B cell (primary cell): Measurements from ENCODE around the gene TBRG1. TPM values are rescaled to one million over a fixed set of nuclear protein-coding genes. Genes with fewer than 3 reads are reported as not detected.

Experiments used
- ATAC-seq: fragments of 200-7000 bp; cut with Tn5 transposase; one replicate; pipeline ENCODE4 v1.10.0; 2021; ENCODE audit warnings: low read depth, mild to moderate bottlenecking, moderate number of reproducible peaks, moderate library complexity
- CTCF ChIA-PET: fragments of 350-600 bp; sonication (Branson Sonifier 250); formaldehyde crosslinking; loops from one replicate; lab custom pipeline; 2021; ENCODE audit warnings: antibody characterized with exemption, inconsistent platforms; lab: Charles Lee
- POLR2A ChIA-PET: fragments of 350-600 bp; sonication (Branson Sonifier 250); formaldehyde crosslinking; loops from one replicate; lab custom pipeline; 2021; ENCODE audit warnings: antibody characterized with exemption; lab: Charles Lee
- DNase-seq: peaks from one replicate; pipeline ENCODE4 v3.0.0; 2013
- H2AFZ ChIP-seq: 2 replicates; pipeline ENCODE4 v1.6.1; 2012; ENCODE audit warnings: mild to moderate bottlenecking, low read depth, low read length; ENCODE audit not compliant: insufficient read depth, poor library complexity, severe bottlenecking
- H3K27ac ChIP-seq, 2 donors: 1 replicate in 1 of 2; 2 replicates in 1 of 2; pipeline ENCODE4 v1.5.1; 2012 to 2013; ENCODE audit warnings: low read length in 2 of 2, mild to moderate bottlenecking in 2 of 2, moderate library complexity in 1 of 2
- H3K27me3 ChIP-seq, 4 experiments: fragments of 200-600 bp in 1 of 4; sonication (generic) in 1 of 4; replicated peaks in 1 of 4; 1 replicate in 2 of 4; 2 replicates in 2 of 4; pipeline versions ENCODE4 v1.6.1 to v1.7.0; 2013 to 2016; ENCODE audit warnings: low read length in 3 of 4, mild to moderate bottlenecking in 2 of 4, mixed read lengths in 1 of 4, moderate library complexity in 1 of 4; ENCODE audit not compliant: insufficient read depth in 4 of 4, control insufficient read depth in 3 of 4; ENCODE audit errors: control extremely low read depth in 1 of 4
- H3K36me3 ChIP-seq, 2 experiments: replicated peaks in 1 of 2; 1 replicate in 1 of 2; 2 replicates in 1 of 2; pipeline versions ENCODE4 v1.6.1 to v1.7.1; 2013; ENCODE audit warnings: low read length in 1 of 2; ENCODE audit not compliant: insufficient read depth in 2 of 2, control insufficient read depth in 1 of 2; ENCODE audit errors: control extremely low read depth in 1 of 2, extremely low read depth in 1 of 2
- H3K4me1 ChIP-seq, 2 donors: fragments of 200-600 bp in 1 of 2; sonication (generic) in 1 of 2; 1 replicate in 1 of 2; 2 replicates in 1 of 2; pipeline versions ENCODE4 v1.5.1 to v1.6.1; 2013 to 2017; ENCODE audit warnings: low read length in 2 of 2; ENCODE audit not compliant: control insufficient read depth in 2 of 2, insufficient read depth in 2 of 2
- H3K4me2 ChIP-seq: replicated peaks from 2 replicates; pipeline ENCODE3; 2012; ENCODE audit warnings: mild to moderate bottlenecking, low read depth, low read length; ENCODE audit not compliant: poor library complexity, severe bottlenecking
- H3K4me3 ChIP-seq, 5 experiments: fragments of 200-600 bp in 1 of 5; sonication (generic) in 1 of 5; 1 replicate in 3 of 5; 2 replicates in 2 of 5; pipeline versions ENCODE4 v1.5.1 to v1.7.0; 2011 to 2016; ENCODE audit warnings: low read length in 4 of 5, mild to moderate bottlenecking in 4 of 5, low read depth in 2 of 5, control low read depth in 1 of 5, moderate library complexity in 1 of 5; ENCODE audit not compliant: insufficient read depth in 1 of 5; ENCODE audit errors: control extremely low read depth in 1 of 5, extremely low read depth in 1 of 5
- H3K79me2 ChIP-seq: fragments of 200-600 bp; sonication (generic); one replicate; pipeline ENCODE4 v1.6.0; 2016; ENCODE audit warnings: low read length; ENCODE audit not compliant: control insufficient read depth, insufficient read depth
- H3K9ac ChIP-seq: fragments of 200-600 bp; sonication (generic); 2 replicates; pipeline ENCODE4 v1.6.1; 2017; ENCODE audit warnings: mild to moderate bottlenecking, low read length, moderate library complexity
- H3K9me3 ChIP-seq, 3 donors: one replicate each; pipeline versions ENCODE4 v1.6.1 to v1.7.1; 2013; ENCODE audit warnings: low read length in 2 of 3; ENCODE audit not compliant: control insufficient read depth in 2 of 3, insufficient read depth in 1 of 3; ENCODE audit errors: control extremely low read depth in 1 of 3
- H4K20me1 ChIP-seq: 2 replicates; pipeline ENCODE4 v1.6.0; 2012; ENCODE audit warnings: mild to moderate bottlenecking, low read length; ENCODE audit not compliant: insufficient read depth, control insufficient read depth, poor library complexity, severe bottlenecking
- H3K27ac Mint-ChIP-seq: one replicate; pipeline ENCODE4 v1.8.0; 2021; ENCODE audit warnings: mixed read lengths
- H3K27me3 Mint-ChIP-seq: one replicate; pipeline ENCODE4 v1.8.0; 2021; ENCODE audit warnings: mixed read lengths
- H3K4me1 Mint-ChIP-seq: one replicate; pipeline ENCODE4 v1.8.0; 2021; ENCODE audit warnings: mixed read lengths
- H3K4me3 Mint-ChIP-seq: one replicate; pipeline ENCODE4 v1.8.0; 2021; ENCODE audit warnings: mixed read lengths
- H3K9me3 Mint-ChIP-seq: one replicate; pipeline ENCODE4 v1.8.0; 2022; ENCODE audit warnings: mixed read lengths; ENCODE audit not compliant: insufficient read depth
- EZH2 ChIP-seq: IDR thresholded peaks from 2 replicates; pipeline ENCODE4 v1.6.1; 2012; ENCODE audit warnings: borderline replicate concordance, low read depth, mild to moderate bottlenecking, moderate library complexity, low read length; ENCODE audit not compliant: insufficient read depth, poor library complexity, severe bottlenecking
- WGBS: methylation state at CpG from one replicate; pipeline ENCODE4 v1.1.5; 2013; ENCODE audit warnings: missing lambda C conversion rate; ENCODE audit not compliant: insufficient coverage; 5-methylcytosine and 5-hydroxymethylcytosine counted together
- intact Hi-C: fragments of 100-400 bp; cut with micrococcal nuclease; formaldehyde crosslinking; loops from one replicate; pipeline ENCODE4 v1.10.0; 2022
- polyA minus RNA-seq: library from RNA; depleted of rRNA, polyadenylated mRNA; stranded (reverse); fragments of >200 nt; gene quantifications from 2 replicates; pipeline ENCODE4 v1.2.3, GENCODE V29; 2012
- polyA plus RNA-seq: library from polyadenylated mRNA; depleted of rRNA; stranded (reverse); fragments of >200 nt; gene quantifications from 2 replicates; pipeline ENCODE4 v1.2.3, GENCODE V29; 2012
- total RNA-seq, 2 donors: library from RNA; stranded (reverse); fragments of 120-200 nt in 1 of 2; gene quantifications; 1 replicate in 1 of 2; 2 replicates in 1 of 2; pipeline versions ENCODE4 v1.2.3 to v1.2.4, GENCODE V29; 2013 to 2022
- TF ChIP-seq, protein P1 (sequence below): fragments of 200-600 bp; IDR thresholded peaks from one replicate; pipeline ENCODE4 v1.8.0; 2022; ENCODE audit warnings: antibody characterized with exemption, mild to moderate bottlenecking

TBRG1 gene, protein sequence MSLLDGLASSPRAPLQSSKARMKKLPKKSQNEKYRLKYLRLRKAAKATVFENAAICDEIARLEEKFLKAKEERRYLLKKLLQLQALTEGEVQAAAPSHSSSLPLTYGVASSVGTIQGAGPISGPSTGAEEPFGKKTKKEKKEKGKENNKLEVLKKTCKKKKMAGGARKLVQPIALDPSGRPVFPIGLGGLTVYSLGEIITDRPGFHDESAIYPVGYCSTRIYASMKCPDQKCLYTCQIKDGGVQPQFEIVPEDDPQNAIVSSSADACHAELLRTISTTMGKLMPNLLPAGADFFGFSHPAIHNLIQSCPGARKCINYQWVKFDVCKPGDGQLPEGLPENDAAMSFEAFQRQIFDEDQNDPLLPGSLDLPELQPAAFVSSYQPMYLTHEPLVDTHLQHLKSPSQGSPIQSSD
- 66.8 and 71.5 TPM in 2 replicates for total RNA-seq
- total RNA-seq (2013): 41.6 TPM
- 68.2 and 69.6 TPM in 2 replicates for polyA plus RNA-seq
- polyA minus RNA-seq: 34.2 and 53.5 TPM in 2 replicates

DNA sequence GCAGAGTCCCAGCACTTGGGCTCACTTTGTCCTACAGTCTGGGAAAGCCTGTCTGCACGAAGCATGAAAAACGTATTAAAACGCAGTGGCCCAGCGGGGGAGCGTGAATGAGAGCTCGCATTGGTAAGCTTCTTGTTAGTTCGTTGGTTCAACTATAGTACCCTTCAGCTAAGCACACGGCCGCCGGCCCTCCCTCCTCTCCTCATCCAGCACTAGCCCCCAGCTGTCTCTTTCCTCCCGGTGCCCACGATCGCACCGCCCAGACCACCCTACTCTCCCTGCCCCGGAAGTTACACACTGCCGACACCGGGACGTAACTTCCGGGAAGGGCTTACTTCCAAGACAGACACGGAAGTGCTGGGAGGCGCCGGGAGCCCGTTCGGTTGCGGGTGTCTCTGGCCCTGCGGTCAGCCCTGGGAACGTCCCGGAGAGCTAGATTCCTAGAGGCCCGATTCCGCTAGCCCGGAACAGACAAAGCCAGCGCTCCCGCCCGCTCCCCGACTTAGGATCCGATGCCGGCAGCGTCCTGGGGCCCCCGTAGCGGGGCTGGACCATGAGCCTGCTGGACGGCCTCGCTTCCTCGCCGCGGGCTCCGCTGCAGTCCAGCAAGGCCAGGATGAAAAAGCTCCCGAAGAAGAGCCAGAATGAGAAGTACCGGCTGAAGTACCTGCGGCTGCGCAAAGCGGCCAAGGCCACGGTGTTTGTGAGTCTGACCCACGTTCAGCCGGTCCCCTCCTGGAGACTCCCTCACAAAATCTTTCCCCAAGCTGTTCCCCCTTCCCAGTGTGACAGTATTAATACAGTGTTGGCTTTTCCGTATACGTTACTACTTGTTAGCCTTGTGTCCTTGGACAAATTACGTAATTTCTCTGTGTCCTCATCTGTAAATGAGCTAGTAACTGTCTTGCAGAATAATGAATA is at the start of gene TBRG1:
Gene TBRG1, plus strand, starts transcription at position 334 of the 921 bp plus-strand sequence. Its CDS starts 220 bp downstream, at position 554.
- peaks cover 30% of the 10 kb centered on the region for H3K79me2 ChIP-seq
- H3K27me3 Mint-ChIP-seq: peaks cover 24% of the 10 kb centered on the region
- peak within 1 kb of the TSS; percentile 95 for H3K9ac ChIP-seq
- peaks cover 15 to 17% of the 10 kb centered on the region in 2 donors for H3K4me1 ChIP-seq
- ChIA-PET POLR2A (interaction anchor here (0.6 to 1.1 kb wide), 3 partner anchors 12 to 331 kb away, joined by 3 read pairs; partner anchors contain the start of genes CCDC15 and MSANTD2), CTCF (interaction anchor here (0.8 to 1.9 kb wide), 7 partner anchors 12 to 551 kb away, joined by 3 to 10 read pairs (median 3); partner anchors contain the start of gene PANX3)
- no peak for TF ChIP-seq EZH2
- TF ChIP-seq, protein P1, sequence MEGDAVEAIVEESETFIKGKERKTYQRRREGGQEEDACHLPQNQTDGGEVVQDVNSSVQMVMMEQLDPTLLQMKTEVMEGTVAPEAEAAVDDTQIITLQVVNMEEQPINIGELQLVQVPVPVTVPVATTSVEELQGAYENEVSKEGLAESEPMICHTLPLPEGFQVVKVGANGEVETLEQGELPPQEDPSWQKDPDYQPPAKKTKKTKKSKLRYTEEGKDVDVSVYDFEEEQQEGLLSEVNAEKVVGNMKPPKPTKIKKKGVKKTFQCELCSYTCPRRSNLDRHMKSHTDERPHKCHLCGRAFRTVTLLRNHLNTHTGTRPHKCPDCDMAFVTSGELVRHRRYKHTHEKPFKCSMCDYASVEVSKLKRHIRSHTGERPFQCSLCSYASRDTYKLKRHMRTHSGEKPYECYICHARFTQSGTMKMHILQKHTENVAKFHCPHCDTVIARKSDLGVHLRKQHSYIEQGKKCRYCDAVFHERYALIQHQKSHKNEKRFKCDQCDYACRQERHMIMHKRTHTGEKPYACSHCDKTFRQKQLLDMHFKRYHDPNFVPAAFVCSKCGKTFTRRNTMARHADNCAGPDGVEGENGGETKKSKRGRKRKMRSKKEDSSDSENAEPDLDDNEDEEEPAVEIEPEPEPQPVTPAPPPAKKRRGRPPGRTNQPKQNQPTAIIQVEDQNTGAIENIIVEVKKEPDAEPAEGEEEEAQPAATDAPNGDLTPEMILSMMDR: no peak
- peak within 1 kb of the TSS; percentile 99 for H3K4me3 Mint-ChIP-seq
- peaks cover 27% of the 10 kb centered on the region for H4K20me1 ChIP-seq
- peak within 1 kb of the TSS; percentile 87 for H3K4me2 ChIP-seq
- H3K27ac Mint-ChIP-seq: peak within 1 kb of the TSS; percentile 97
- peak within 1 kb of the TSS; percentile 88 for H2AFZ ChIP-seq
- 0% methylated on average over 54 of the region's 57 CpGs for WGBS
- peaks cover 31% of the 10 kb centered on the region for H3K4me1 Mint-ChIP-seq
- no peaks in the 10 kb centered on the region for H3K9me3 Mint-ChIP-seq
- peak within 1 kb of the TSS; percentile 71 to 95 for H3K27ac ChIP-seq
- DNase-seq (peak; percentile 89), ATAC-seq (peak; percentile 97)
- H3K27me3 ChIP-seq: peaks cover 0 to 13% (median 3%) of the 10 kb centered on the region in 4 experiments
- intact Hi-C loops: loop anchor here (1.0 to 5.0 kb wide), 6 partner anchors 125 to 880 kb away; partner anchors contain the start of genes CCDC15, ESAM, TMEM218 and ZNF202
- peaks cover 0 to 28% of the 10 kb centered on the region in 2 experiments for H3K36me3 ChIP-seq
- H3K9me3 ChIP-seq: no peaks in the 10 kb centered on the region
- peak within 1 kb of the TSS; percentile 75 to 98 (median 91) for H3K4me3 ChIP-seq
